ENCODE results near the gene SPEF2.
"Not testable (repeated sequence)": the region's sequence is repeated elsewhere in the genome, so short reads cannot be mapped to it uniquely, and the experiment has no call there.

The SPEF2 gene

GRCh38 chr5:35850967-35851680, 233.5 kb downstream of the SPEF2 start:
- TF ChIP-seq PAX5 (IDR thresholded peaks at IDR 0.05; ENCODE audit: insufficient read depth, low read length, severe bottlenecking): no peak
- TF ChIP-seq TAF1 (IDR thresholded peaks at IDR 0.05; ENCODE audit: low read depth, low read length): no peak
- TF ChIP-seq POU2F2 (IDR thresholded peaks at IDR 0.05; ENCODE audit: low read depth, low read length): no peak
- TF ChIP-seq POLR2AphosphoS5 (IDR thresholded peaks at IDR 0.05; ENCODE audit: low read depth, low read length): no peak
- TF ChIP-seq SPI1 (IDR thresholded peaks at IDR 0.05; ENCODE audit: low read depth, low read length): no peak
- TF ChIP-seq POLR2A (IDR thresholded peaks at IDR 0.05; ENCODE audit: low read depth, low read length): no peak
- FAIRE-seq (no peak), DNase-seq (ENCODE audit: insufficient read length, low spot score) (no peak)

- FAIRE-seq: no peak
- DNase-seq (ENCODE audit: insufficient read length, low spot score): no peak
- TF ChIP-seq POLR2AphosphoS5 (IDR thresholded peaks at IDR 0.05; ENCODE audit: low read depth, low read length) (no peak), TAF1 (IDR thresholded peaks at IDR 0.05; ENCODE audit: low read depth, low read length) (no peak), PAX5 (IDR thresholded peaks at IDR 0.05; ENCODE audit: insufficient read depth, low read length, severe bottlenecking) (no peak), SPI1 (IDR thresholded peaks at IDR 0.05; ENCODE audit: low read depth, low read length) (peak; percentile 78)
These were observed 234.5 kb downstream of the SPEF2 start for GRCh38 chr5:35852084-35852734.

DNA sequence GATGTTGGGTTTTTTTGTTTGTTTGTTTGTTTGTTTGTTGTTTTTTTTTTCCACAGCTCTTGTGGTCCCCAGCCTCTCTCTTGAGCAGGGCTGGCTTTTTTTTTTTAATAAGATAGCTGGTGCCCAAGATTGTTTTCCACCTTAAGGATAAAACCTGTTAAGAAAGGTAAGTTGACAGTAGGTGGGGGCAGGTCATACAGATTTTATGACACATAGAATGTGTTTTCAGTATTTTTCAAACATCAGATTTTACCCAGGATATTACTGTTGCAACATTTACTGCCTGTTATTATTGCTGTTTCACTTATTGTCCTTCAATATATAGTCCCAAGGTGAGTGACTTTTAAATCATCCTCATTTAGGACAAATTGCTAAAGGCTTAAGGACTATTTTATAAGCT, 235.1 kb downstream of the SPEF2 start:
- DNase-seq (ENCODE audit: insufficient read length, low spot score): no peak
- TF ChIP-seq POLR2AphosphoS5 (IDR thresholded peaks at IDR 0.05; ENCODE audit: low read depth, low read length) (no peak), SPI1 (IDR thresholded peaks at IDR 0.05; ENCODE audit: low read depth, low read length) (no peak), PAX5 (IDR thresholded peaks at IDR 0.05; ENCODE audit: insufficient read depth, low read length, severe bottlenecking) (no peak), POU2F2 (IDR thresholded peaks at IDR 0.05; ENCODE audit: low read depth, low read length) (no peak), POLR2A (IDR thresholded peaks at IDR 0.05; ENCODE audit: low read depth, low read length) (no peak), TAF1 (IDR thresholded peaks at IDR 0.05; ENCODE audit: low read depth, low read length) (no peak)
- no peak for FAIRE-seq

- TF ChIP-seq SPI1 (IDR thresholded peaks at IDR 0.05; ENCODE audit: low read depth, low read length): no peak
- no peak for TF ChIP-seq POLR2A (IDR thresholded peaks at IDR 0.05; ENCODE audit: low read depth, low read length)
- no peak for TF ChIP-seq PAX5 (IDR thresholded peaks at IDR 0.05; ENCODE audit: insufficient read depth, low read length, severe bottlenecking)
- TF ChIP-seq TAF1 (IDR thresholded peaks at IDR 0.05; ENCODE audit: low read depth, low read length): no peak
- TF ChIP-seq POLR2AphosphoS5 (IDR thresholded peaks at IDR 0.05; ENCODE audit: low read depth, low read length): no peak
- no peak for TF ChIP-seq POU2F2 (IDR thresholded peaks at IDR 0.05; ENCODE audit: low read depth, low read length)
- DNase-seq (ENCODE audit: insufficient read length, low spot score) (no peak), FAIRE-seq (no peak)
These were observed 236.0 kb downstream of the SPEF2 start for GRCh38 chr5:35853631-35854030.

- FAIRE-seq (no peak), DNase-seq (ENCODE audit: insufficient read length, low spot score) (no peak)
- no peak for TF ChIP-seq PAX5 (IDR thresholded peaks at IDR 0.05; ENCODE audit: insufficient read depth, low read length, severe bottlenecking)
- TF ChIP-seq TAF1 (IDR thresholded peaks at IDR 0.05; ENCODE audit: low read depth, low read length): no peak
- no peak for TF ChIP-seq POU2F2 (IDR thresholded peaks at IDR 0.05; ENCODE audit: low read depth, low read length)
- no peak for TF ChIP-seq SPI1 (IDR thresholded peaks at IDR 0.05; ENCODE audit: low read depth, low read length)
These were observed 236.6 kb downstream of the SPEF2 start for GRCh38 chr5:35854248-35854647.

DNA sequence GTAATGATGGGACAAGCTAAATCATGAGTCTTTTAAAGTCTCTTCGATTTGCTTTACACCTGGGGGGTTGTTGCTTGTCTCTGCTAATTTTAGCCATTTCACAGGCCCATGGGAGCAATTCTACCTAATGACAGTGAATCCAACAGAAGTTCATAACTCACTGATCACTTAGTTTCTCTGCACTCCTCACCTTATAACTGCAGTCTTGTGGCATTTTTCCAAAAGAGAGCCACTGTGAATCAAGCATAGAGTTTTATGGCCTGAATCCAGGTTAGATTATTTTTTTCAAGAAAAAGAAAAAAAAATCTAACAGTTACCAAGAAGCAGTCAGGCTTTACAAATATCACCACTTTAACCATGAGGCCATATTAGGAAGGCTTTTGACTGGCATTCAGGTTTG, 237.5 kb downstream of the SPEF2 start:
- DNase-seq (ENCODE audit: insufficient read length, low spot score) (no peak), FAIRE-seq (no peak)
- TF ChIP-seq SPI1 (IDR thresholded peaks at IDR 0.05; ENCODE audit: low read depth, low read length): no peak
- no peak for TF ChIP-seq POLR2AphosphoS5 (IDR thresholded peaks at IDR 0.05; ENCODE audit: low read depth, low read length)
- TF ChIP-seq TAF1 (IDR thresholded peaks at IDR 0.05; ENCODE audit: low read depth, low read length): no peak
- no peak for TF ChIP-seq PAX5 (IDR thresholded peaks at IDR 0.05; ENCODE audit: insufficient read depth, low read length, severe bottlenecking)
- no peak for TF ChIP-seq POLR2A (IDR thresholded peaks at IDR 0.05; ENCODE audit: low read depth, low read length)
- no peak for TF ChIP-seq POU2F2 (IDR thresholded peaks at IDR 0.05; ENCODE audit: low read depth, low read length)

- not testable (repeated sequence) for FAIRE-seq; DNase-seq (ENCODE audit: insufficient read length, low spot score)
These were observed 238.6 kb downstream of the SPEF2 start for GRCh38 chr5:35856186-35856764.

DNA sequence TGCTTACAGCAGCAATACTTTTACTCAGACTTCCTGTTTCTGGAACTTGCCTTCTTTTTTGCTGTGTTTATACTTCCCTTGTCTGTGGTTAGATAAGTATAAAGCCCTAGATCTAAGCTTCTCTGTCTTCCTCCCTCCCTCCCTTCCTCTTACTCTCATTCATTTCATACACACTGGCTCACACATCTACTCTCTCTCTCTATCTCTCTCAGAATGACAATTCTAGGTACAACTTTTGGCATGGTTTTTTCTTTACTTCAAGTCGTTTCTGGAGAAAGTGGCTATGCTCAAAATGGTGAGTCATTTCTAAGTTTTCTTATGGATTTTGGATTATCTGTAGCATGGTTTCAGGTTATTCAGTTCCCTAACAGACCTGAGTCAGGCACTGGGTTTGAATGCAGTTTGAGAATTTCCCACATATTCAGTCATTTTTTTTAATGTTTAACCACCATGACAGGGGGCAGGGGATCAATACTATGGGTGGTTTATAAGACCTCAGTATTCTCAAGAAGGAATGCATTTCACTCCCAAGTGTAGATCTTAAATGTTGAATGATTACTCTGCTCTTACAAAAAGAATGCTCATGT, 239.2 kb downstream of the SPEF2 start, which contains the start of gene IL7R:
Gene IL7R (plus strand): TSS at position 127 of the 587 bp plus-strand sequence. CDS start 87 bp downstream, at position 214.
- TF ChIP-seq PAX5 (IDR thresholded peaks at IDR 0.05; ENCODE audit: insufficient read depth, low read length, severe bottlenecking) (no peak), POLR2A (IDR thresholded peaks at IDR 0.05; ENCODE audit: low read depth, low read length) (no peak), SPI1 (IDR thresholded peaks at IDR 0.05; ENCODE audit: low read depth, low read length) (peak; percentile 81)
- DNase-seq (ENCODE audit: insufficient read length, low spot score) (no peak), FAIRE-seq (no peak)

- TF ChIP-seq PAX5 (IDR thresholded peaks at IDR 0.05; ENCODE audit: insufficient read depth, low read length, severe bottlenecking): no peak
- no peak for TF ChIP-seq TAF1 (IDR thresholded peaks at IDR 0.05; ENCODE audit: low read depth, low read length)
- TF ChIP-seq SPI1 (IDR thresholded peaks at IDR 0.05; ENCODE audit: low read depth, low read length): no peak
- TF ChIP-seq POU2F2 (IDR thresholded peaks at IDR 0.05; ENCODE audit: low read depth, low read length): no peak
- no peak for TF ChIP-seq POLR2A (IDR thresholded peaks at IDR 0.05; ENCODE audit: low read depth, low read length)
- no peak for TF ChIP-seq POLR2AphosphoS5 (IDR thresholded peaks at IDR 0.05; ENCODE audit: low read depth, low read length)
- FAIRE-seq: peak; percentile 58
- DNase-seq (ENCODE audit: insufficient read length, low spot score): no peak
These were observed 240.0 kb downstream of the SPEF2 start for GRCh38 chr5:35857606-35858205.

All from GM12891 (cell line).